ENCODE measurements around the gene CDKL4.

DNA sequence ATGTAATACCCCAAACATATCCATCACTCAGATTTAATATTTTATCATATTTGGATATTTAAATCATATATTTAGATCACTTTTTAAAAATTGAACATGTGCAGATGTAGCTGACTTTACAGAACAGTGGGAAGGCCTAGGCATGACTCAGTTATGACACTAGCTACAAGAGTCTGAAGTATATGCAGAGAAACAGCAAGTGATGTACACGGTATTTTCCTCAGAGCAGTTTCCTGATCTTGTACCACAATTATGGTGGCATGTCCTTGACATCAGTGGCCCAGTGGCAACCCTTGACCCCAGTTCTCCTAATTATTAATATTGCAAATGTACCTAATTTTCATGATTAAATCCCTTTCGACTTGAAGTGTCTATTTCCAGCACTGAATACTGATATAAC, 28.2 kb downstream of the CDKL4 start:
- TF ChIP-seq SUZ12 (IDR thresholded peaks at IDR 0.05) (no peak), NFRKB (IDR thresholded peaks at IDR 0.05) (no peak)
